Activated T-helper 1 cell treated with Interleukin-2 at 50 U/mL for 16 hours (primary cell): ENCODE results near the gene KIAA1217.

ENCODE experiments used
- DNase-seq: peaks from one replicate; pipeline ENCODE4 v3.0.0-alpha.2; 2020; ENCODE audit warnings: low read depth

The KIAA1217 gene

GRCh38 chr10:24371396-24371795 is 162.5 kb downstream of the KIAA1217 start:
- no peak for DNase-seq

- no peak for DNase-seq
These were observed 165.4 kb downstream of the KIAA1217 start for GRCh38 chr10:24374134-24374915.

- DNase-seq = no peak
These were observed 166.6 kb downstream of the KIAA1217 start for GRCh38 chr10:24375510-24375909.

GRCh38 chr10:24376731-24377130 is 167.8 kb downstream of the KIAA1217 start:
- no peak for DNase-seq

- no peak for DNase-seq
These were observed 169.4 kb downstream of the KIAA1217 start for GRCh38 chr10:24378126-24378920.

GRCh38 chr10:24381235-24382010 is 172.5 kb downstream of the KIAA1217 start:
- no peak for DNase-seq

GRCh38 chr10:24382045-24382444 is 173.1 kb downstream of the KIAA1217 start:
- no peak for DNase-seq

- no peak for DNase-seq
These were observed 173.6 kb downstream of the KIAA1217 start for GRCh38 chr10:24382596-24382978.

GRCh38 chr10:24382979-24383663 is 174.2 kb downstream of the KIAA1217 start:
- DNase-seq = no peak

- no peak for DNase-seq
These were observed 174.8 kb downstream of the KIAA1217 start for GRCh38 chr10:24383681-24384106.

GRCh38 chr10:24384954-24385353 is 176.0 kb downstream of the KIAA1217 start:
- no peak for DNase-seq

GRCh38 chr10:24385776-24386175 is 176.8 kb downstream of the KIAA1217 start:
- DNase-seq = no peak

GRCh38 chr10:24390146-24390700 is 181.3 kb downstream of the KIAA1217 start:
- DNase-seq = no peak

- DNase-seq = no peak
These were observed 181.8 kb downstream of the KIAA1217 start for GRCh38 chr10:24390746-24391145.

- no peak for DNase-seq
These were observed 184.3 kb downstream of the KIAA1217 start for GRCh38 chr10:24393201-24393600.

GRCh38 chr10:24394461-24395190 is 185.7 kb downstream of the KIAA1217 start:
- no peak for DNase-seq

GRCh38 chr10:24396396-24396795 is 187.5 kb downstream of the KIAA1217 start:
- no peak for DNase-seq

GRCh38 chr10:24397662-24398061 is 188.7 kb downstream of the KIAA1217 start:
- no peak for DNase-seq

GRCh38 chr10:24404567-24404966 is 195.6 kb downstream of the KIAA1217 start:
- no peak for DNase-seq

GRCh38 chr10:24405635-24406034 is 196.7 kb downstream of the KIAA1217 start:
- DNase-seq = no peak
